ENCODE results near the gene TLK2.

Gene TLK2

DNA sequence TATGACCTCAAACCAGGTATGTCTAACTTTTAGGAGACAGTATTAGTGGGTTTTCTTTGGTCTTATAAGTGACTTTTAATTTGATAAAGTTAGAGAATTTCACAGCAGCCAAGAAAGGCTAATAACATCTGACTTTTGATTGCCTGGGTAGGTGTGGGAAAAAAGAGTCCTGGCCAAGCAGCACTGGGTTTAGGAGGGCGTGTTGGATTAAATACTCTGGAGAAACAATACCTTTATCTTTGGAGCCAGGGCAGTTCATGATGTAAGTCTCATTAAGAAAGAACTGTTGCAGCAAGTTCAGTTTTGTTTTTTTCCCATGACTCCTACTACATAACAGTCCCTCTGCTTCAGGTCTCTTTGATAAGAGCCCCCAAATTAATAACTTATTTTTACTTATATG, 122.2 kb downstream of the TLK2 start:
- CTCF ChIA-PET = interaction anchor here (1.0 kb wide), 1 partner anchor 10 kb away, joined by 3 read pairs; no protein-coding TSS in a partner anchor
- TF ChIP-seq, protein P1, sequence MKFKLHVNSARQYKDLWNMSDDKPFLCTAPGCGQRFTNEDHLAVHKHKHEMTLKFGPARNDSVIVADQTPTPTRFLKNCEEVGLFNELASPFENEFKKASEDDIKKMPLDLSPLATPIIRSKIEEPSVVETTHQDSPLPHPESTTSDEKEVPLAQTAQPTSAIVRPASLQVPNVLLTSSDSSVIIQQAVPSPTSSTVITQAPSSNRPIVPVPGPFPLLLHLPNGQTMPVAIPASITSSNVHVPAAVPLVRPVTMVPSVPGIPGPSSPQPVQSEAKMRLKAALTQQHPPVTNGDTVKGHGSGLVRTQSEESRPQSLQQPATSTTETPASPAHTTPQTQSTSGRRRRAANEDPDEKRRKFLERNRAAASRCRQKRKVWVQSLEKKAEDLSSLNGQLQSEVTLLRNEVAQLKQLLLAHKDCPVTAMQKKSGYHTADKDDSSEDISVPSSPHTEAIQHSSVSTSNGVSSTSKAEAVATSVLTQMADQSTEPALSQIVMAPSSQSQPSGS (tag by site-specific recombination; IDR thresholded peaks at IDR 0.05; ENCODE audit: low read depth) = no peak
- no peak for TF ChIP-seq ZNF792 (tag by site-specific recombination; IDR thresholded peaks at IDR 0.05)
- TF ChIP-seq HOXC10 (CRISPR knock-in tag; IDR thresholded peaks at IDR 0.05) = no peak
- no peak for TF ChIP-seq PRDM1 (tag by site-specific recombination; IDR thresholded peaks at IDR 0.05)
- TF ChIP-seq ZNF174 (tag by site-specific recombination; IDR thresholded peaks at IDR 0.05) = no peak
- no peak for TF ChIP-seq ZNF266 (tag by site-specific recombination; IDR thresholded peaks at IDR 0.05; ENCODE audit: low read depth)
- peaks cover 76 to 80% of the 10 kb centered on the region in 2 experiments for H3K36me3 ChIP-seq (ENCODE audit: control insufficient read depth in 2 of 2, insufficient read depth in 1 of 2, low read length in 2 of 2)
- no peak overlapping the region for H3K27ac ChIP-seq (ENCODE audit: extremely low read depth, low read depth, low read length)
- no peaks in the 10 kb centered on the region for H3K9me3 ChIP-seq (ENCODE audit: control insufficient read depth, insufficient read depth, low read depth, low read length)
- POLR2A ChIA-PET = no interaction called here
- no peak overlapping the region for H3K4me3 ChIP-seq (ENCODE audit: low read depth, low read length)
- H3K4me1 ChIP-seq (ENCODE audit: control insufficient read depth, insufficient read depth, low read length) = no peaks in the 10 kb centered on the region

DNA sequence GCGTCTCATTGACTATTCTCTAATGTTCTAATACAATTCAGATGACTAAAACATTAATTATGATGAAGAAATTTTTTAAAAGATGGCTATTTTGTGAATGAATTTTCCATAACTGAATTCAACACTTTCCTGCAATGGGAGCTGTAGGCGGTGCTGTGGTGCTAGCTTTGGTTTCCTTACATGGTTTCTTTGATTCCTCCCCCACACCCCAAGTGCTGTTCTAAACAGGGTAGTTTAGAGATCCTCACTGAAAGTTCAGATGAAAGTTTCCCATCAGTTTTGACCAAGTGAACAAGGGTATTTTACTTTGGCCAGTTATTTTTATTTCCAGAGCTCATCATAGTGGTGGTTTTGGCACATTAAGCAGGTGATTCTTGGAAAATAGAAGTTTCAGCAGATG, 122.8 kb downstream of the TLK2 start:
- POLR2A ChIA-PET = no interaction called here
- TF ChIP-seq ZNF362 (tag by site-specific recombination; IDR thresholded peaks at IDR 0.05) (no peak), ZNF354C (tag by site-specific recombination; IDR thresholded peaks at IDR 0.05; ENCODE audit: borderline replicate concordance, low read depth) (no peak), ZSCAN18 (tag by site-specific recombination; IDR thresholded peaks at IDR 0.05) (no peak), ZNF837 (tag by site-specific recombination; IDR thresholded peaks at IDR 0.05) (no peak), ZNF214 (tag by site-specific recombination; IDR thresholded peaks at IDR 0.05; ENCODE audit: borderline replicate concordance) (no peak)
- TF ChIP-seq, protein P2, sequence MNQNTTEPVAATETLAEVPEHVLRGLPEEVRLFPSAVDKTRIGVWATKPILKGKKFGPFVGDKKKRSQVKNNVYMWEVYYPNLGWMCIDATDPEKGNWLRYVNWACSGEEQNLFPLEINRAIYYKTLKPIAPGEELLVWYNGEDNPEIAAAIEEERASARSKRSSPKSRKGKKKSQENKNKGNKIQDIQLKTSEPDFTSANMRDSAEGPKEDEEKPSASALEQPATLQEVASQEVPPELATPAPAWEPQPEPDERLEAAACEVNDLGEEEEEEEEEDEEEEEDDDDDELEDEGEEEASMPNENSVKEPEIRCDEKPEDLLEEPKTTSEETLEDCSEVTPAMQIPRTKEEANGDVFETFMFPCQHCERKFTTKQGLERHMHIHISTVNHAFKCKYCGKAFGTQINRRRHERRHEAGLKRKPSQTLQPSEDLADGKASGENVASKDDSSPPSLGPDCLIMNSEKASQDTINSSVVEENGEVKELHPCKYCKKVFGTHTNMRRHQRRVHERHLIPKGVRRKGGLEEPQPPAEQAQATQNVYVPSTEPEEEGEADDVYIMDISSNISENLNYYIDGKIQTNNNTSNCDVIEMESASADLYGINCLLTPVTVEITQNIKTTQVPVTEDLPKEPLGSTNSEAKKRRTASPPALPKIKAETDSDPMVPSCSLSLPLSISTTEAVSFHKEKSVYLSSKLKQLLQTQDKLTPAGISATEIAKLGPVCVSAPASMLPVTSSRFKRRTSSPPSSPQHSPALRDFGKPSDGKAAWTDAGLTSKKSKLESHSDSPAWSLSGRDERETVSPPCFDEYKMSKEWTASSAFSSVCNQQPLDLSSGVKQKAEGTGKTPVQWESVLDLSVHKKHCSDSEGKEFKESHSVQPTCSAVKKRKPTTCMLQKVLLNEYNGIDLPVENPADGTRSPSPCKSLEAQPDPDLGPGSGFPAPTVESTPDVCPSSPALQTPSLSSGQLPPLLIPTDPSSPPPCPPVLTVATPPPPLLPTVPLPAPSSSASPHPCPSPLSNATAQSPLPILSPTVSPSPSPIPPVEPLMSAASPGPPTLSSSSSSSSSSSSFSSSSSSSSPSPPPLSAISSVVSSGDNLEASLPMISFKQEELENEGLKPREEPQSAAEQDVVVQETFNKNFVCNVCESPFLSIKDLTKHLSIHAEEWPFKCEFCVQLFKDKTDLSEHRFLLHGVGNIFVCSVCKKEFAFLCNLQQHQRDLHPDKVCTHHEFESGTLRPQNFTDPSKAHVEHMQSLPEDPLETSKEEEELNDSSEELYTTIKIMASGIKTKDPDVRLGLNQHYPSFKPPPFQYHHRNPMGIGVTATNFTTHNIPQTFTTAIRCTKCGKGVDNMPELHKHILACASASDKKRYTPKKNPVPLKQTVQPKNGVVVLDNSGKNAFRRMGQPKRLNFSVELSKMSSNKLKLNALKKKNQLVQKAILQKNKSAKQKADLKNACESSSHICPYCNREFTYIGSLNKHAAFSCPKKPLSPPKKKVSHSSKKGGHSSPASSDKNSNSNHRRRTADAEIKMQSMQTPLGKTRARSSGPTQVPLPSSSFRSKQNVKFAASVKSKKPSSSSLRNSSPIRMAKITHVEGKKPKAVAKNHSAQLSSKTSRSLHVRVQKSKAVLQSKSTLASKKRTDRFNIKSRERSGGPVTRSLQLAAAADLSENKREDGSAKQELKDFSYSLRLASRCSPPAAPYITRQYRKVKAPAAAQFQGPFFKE (tag by site-specific recombination; IDR thresholded peaks at IDR 0.05; ENCODE audit: borderline replicate concordance) = no peak
- CTCF ChIA-PET = interaction anchor here (1.0 kb wide), 1 partner anchor 10 kb away, joined by 3 read pairs; no protein-coding TSS in a partner anchor
- no peak overlapping the region for H3K27ac ChIP-seq (ENCODE audit: extremely low read depth, low read depth, low read length)
- no peaks in the 10 kb centered on the region for H3K4me1 ChIP-seq (ENCODE audit: control insufficient read depth, insufficient read depth, low read length)
- peaks cover 76 to 80% of the 10 kb centered on the region in 2 experiments for H3K36me3 ChIP-seq (ENCODE audit: control insufficient read depth in 2 of 2, insufficient read depth in 1 of 2, low read length in 2 of 2)
- no peaks in the 10 kb centered on the region for H3K9me3 ChIP-seq (ENCODE audit: control insufficient read depth, insufficient read depth, low read depth, low read length)
- H3K4me3 ChIP-seq (ENCODE audit: low read depth, low read length) = no peak overlapping the region

Measured in HEK293 (cell line).